NOMO-1 (cell line): ENCODE data around the gene C13orf42.
"Not testable (repeated sequence)": the region's sequence is repeated elsewhere in the genome, so short reads cannot be mapped to it uniquely, and the experiment has no call there.

Source experiments
- DNase-seq, 2 experiments: peaks; one replicate each; lab custom pipeline; 2025; ENCODE audit not compliant: unreplicated experiment in 2 of 2; lab: John Stamatoyannopoulos, UW

The C13orf42 gene

DNA sequence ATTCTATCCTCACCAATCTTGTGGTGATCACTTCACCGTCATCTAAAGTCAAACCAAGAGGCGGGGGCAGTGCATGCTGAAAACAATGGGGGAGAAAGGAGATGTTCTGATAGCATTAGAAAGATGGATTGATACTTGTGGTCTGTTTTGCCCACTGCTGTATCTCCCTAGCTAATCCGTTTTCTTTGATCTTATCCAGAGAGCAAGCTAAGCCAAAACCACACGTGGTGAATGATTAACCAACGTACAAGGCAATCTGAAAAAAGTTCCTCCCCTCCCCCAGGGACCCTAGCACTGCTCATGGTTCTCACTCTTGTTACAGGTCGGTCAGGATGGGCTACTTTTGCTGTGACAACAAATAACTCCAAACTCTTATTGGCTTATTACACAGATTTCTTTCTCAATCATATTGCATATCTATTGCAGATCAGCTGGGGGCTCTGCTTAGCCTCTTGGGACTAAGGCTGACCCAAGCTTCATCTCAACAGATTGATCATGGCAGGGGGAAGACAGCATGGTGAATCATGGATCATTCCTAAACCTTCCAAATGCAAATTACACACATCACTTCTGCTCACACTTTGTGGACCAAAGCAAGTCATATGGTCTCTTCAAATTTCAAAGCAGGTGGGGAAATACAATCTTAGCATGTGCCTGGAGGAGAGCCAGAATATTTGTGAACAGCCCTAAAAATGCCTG, 11.9 kb upstream of the C13orf42 start:
- DNase-seq = no peak

- peak; percentile 16 to 22 for DNase-seq
Measured at GRCh38 chr13:51120873-51121272, 9.8 kb upstream of the C13orf42 start.

DNA sequence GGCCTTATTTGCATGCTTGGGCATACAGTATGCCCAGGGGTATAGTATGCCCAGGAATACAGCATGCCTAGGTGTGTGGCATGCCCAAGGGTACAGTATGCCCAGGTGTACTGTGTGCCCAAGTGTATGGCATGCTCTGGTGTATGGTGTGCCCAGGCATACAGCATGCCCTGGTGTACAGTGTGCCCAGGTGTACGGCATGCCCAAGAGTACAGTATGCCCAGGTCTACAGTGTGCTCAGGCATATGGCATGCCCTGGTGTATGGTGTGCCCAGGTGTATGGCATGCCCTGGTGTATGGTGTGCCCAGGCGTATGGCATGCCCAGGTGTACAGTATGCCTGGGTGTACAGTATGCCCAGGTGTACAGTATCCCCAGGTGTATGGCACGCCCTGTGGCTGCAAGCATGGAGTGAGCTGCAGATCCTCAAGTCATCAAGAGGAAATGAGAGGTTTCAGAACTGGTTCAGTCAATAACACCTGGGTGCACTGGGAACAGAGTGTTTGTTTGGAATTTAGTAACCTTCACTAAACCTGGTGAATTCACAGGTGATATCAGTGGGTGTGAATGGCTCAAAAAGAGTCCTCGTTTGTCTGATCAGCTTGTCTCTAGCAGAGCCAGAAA, 7.8 kb upstream of the C13orf42 start:
- DNase-seq = no peak

GRCh38 chr13:51113969-51114368, 2.9 kb upstream of the C13orf42 start:
- no peak for DNase-seq

DNA sequence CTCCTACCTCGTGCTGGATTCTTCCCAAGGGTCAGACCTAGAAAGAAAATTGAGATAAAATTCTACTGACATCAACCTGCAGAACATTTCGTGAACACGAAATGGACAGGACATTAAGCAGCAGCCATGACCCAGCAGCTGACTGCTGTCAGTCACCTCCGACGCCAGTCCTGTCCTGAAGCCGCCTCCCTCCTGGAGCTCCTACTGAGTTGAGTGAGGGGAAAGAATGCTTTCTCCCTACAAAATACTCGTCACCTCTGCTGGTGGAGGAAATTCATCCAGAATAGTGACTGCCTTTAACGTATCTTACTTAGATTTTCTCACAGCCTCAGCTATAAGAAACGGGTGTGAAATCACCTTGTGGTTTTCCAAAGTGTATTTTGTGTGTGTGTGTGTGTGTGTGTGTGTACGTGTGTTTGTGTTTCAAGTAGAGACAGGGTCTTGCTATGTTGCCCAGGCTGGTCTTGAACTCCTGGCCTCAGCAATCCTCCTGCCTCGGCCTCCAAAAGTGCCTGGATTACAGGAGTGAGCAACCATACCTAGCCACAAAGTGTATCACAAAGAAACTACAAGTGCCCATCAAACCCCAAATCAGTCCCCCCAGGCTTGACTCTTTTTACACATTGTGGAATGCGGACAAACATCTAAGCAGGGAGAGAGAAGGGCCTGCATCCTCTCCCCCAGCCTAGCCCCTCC, 2.3 kb upstream of the C13orf42 start:
- no peak for DNase-seq

- no peak for DNase-seq
Measured at GRCh38 chr13:51112771-51113170, 1.7 kb upstream of the C13orf42 start.

DNA sequence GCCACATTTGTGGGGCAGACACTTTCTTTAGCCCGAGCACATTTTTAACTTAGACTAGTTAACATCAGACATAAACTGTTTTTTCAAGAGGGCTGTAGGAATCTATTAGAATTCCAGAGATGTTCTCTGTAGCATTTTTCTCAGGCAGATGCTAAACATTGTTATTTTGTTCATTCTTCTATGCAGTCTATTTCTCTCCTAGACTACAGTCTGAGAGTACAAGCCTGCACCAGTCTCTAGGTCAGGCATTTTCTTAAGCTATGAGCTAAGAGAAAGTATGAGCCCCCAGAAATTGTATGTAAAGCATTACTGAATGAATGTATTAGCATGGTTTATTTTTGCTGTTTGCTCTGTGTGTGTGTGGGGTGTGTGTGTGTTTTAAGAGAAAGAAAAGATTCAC, 923 bp upstream of the C13orf42 start:
- no peak for DNase-seq

- DNase-seq = no peak
Measured at GRCh38 chr13:51107996-51108395, 3.1 kb downstream of the C13orf42 start.

- no peak for DNase-seq
Measured at GRCh38 chr13:51105046-51105445, 6.0 kb downstream of the C13orf42 start.

- DNase-seq = no peak
Measured at GRCh38 chr13:51101636-51102235, 9.3 kb downstream of the C13orf42 start.

DNA sequence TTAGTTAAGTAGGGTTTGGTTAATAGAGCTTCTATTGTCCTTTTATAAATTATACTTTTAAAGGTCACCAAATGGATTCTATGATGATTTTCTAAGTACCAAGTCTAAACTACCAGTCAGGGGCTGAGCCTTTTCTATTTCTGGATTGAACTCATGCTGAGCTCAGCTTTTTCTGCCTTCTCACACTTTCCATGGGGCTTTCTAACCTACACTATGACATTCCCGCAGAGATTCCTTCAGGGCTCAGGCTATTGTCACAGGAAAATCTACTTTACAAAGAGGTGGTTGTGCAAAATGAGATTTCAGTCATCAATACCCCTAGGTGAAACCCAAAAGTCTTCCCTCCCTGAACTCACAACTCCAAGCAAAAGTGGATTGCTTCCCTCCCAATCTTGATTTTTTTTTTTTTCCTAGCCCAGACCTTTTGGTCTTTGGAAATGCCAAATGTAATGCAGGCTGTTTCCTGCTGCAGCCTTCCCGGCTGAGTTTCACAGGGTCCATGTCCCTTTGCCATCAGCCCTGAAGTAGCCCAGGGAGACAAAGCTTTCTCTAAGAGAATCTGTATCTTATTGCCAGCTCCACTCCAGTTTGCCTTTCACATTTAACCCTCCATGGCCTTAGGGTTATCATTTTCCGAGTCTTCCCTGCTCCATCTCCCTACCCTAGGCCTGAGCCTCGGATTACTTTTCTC, 13.6 kb downstream of the C13orf42 start:
- DNase-seq = no peak

DNA sequence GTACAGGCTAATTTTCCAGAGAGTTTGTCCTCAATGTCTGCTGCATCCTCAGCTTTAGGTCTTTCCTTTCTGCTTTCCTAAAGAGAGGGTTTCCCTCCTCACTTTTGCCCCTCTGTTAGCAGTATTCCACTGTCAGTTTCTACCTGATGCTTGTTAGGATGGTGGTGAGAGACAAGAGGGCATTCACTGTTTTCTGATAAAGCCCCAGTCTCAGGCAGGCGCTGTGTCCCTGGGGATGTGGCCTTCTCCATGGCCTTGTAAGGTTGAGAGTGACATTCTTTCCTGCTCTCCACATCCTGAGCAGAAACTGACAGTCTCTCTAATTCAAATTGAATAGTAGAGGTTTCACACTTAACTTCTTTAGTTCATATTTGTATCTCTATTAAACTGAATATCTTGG, 14.9 kb downstream of the C13orf42 start:
- DNase-seq = no peak

DNA sequence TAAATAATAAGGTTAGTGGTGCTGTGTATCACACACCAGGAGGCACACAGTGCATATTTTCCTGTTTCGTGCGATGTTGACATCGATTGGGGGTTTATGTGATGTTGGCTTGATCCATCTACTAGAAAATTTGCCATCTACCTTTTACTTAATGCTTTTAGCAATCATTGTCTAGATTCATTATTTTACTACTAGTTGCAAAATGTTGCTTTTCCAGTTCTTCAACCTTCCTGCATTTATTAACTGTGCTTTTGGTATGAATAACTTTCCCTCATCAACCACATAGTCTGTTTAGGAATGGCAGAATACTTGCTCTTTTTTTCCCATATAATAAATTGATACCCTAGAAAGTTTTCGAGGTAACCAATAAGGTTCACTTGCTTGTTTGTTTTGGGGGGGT, 17.5 kb downstream of the C13orf42 start:
- DNase-seq = no peak

GRCh38 chr13:51091839-51092238, 19.2 kb downstream of the C13orf42 start:
- DNase-seq = no peak

- DNase-seq = no peak
Measured at GRCh38 chr13:51083706-51084105, 27.4 kb downstream of the C13orf42 start.

- DNase-seq = not testable (repeated sequence)
Measured at GRCh38 chr13:51080478-51081065, 30.5 kb downstream of the C13orf42 start.

DNA sequence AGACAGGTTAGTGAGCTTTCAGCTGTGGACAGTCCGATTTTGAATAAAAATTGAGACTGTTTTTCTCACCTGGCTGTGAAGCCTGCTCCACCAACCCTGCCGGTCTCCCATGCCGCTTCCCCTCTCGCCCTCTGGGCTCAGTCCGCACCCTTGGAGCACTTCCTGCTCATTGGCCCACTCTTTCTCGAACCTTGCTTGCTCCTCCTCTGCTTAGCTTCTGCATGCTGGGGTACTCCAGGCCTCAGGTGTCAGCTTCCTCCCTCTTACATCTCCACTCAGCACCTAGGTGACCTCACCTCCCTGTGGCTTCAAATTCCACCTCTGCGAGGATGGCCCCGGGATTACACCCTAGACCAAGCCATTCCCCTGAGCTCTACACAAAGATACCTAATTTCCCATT, 39.6 kb downstream of the C13orf42 start:
- DNase-seq = no peak

DNA sequence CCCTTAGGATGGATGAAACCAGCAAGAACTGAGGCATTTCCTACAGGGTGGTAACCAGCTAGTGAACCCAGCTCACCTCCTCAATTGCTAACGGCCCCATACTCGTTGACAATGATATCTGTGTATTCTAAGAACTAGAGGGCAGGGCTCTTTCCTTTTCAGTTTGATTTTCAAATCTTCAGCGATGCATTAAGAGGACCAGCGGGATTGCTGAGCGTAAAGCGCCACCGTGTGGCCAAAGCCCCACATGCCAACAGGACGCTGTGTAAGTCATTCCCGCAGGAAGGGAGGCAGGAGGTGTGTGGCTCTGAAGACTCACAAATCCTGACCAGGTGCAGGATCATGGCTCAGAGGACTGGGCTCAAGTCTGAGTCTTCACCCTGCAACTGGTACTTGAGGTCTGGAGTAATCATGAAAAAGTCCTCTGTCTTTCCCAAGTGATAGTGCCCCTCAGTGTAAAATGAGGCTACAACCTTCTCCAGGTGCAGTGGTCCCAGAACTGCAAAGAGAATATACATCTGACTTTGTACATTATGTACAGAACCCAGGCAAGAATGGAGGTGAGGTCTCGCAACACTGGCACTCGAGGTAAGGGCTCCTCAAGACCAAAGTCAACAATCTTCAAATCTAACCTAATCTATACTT, 40.9 kb downstream of the C13orf42 start:
- DNase-seq = peak; percentile 64 to 67

GRCh38 chr13:51068501-51068900, 42.6 kb downstream of the C13orf42 start:
- no peak for DNase-seq

- no peak for DNase-seq
Measured at GRCh38 chr13:51067706-51068105, 43.4 kb downstream of the C13orf42 start.
